SK-N-MC (cell line): Measurements from ENCODE around the gene LHX6.

Source experiments
- EZH2 ChIP-seq: fragments of 200-600 bp; sonication (generic); IDR thresholded peaks from one replicate; pipeline ENCODE4 v1.6.1; 2017; ENCODE audit warnings: antibody characterized with exemption
- POLR2AphosphoS5 ChIP-seq: IDR thresholded peaks from 2 replicates; pipeline ENCODE4 v1.6.1; 2012; ENCODE audit warnings: mild to moderate bottlenecking, low read depth, low read length, borderline replicate concordance

DNA sequence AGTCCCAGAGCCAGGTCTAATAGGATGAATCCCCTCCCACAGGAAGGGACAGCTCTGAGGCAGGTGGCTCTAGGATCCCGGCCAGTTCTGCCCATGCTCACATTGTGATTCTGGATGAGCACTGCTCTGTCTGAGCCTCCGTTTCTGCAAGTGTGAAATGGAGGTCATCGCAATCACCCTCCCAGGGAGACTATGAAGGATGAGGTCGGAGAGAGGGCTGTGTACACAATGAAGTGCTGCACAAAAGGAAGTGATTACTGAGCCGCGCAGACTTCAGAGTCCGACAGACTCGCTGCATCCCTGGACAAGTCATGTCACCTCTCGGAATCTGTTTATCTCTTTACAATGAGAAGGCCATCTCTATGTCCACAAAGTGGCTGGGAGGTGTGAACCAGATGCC lies 21.7 kb downstream of the LHX6 start:
- TF ChIP-seq POLR2AphosphoS5 (no peak), EZH2 (no peak)
